Uterus (tissue), 2 donors: Measurements from ENCODE around the gene TCF3.

Source experiments
- CTCF ChIP-seq, 4 experiments: fragments of 200-600 bp in 2 of 4; fragments of 450-650 bp in 2 of 4; sonication (generic) in 2 of 4; IDR thresholded peaks; one replicate each; pipeline ENCODE4 v1.5.1; 2016 to 2019; ENCODE audit warnings: antibody characterized with exemption in 4 of 4, mild to moderate bottlenecking in 2 of 4, moderate library complexity in 1 of 4
- POLR2A ChIP-seq, 2 donors: fragments of 450-650 bp; IDR thresholded peaks; one replicate each; pipeline ENCODE4 v1.6.1; 2016; ENCODE audit warnings: antibody characterized with exemption in 2 of 2, mild to moderate bottlenecking in 1 of 2, moderate library complexity in 1 of 2

GRCh38 chr19:1626417-1627010 lies 25.9 kb downstream of the TCF3 start:
- no peak for TF ChIP-seq CTCF (IDR thresholded peaks at IDR 0.05)
- no peak for TF ChIP-seq POLR2A (IDR thresholded peaks at IDR 0.05)
